RWPE2 (cell line): Measurements from ENCODE around the gene ANO7.

Experiments
- ATAC-seq: fragments of 200-7000 bp; cut with Tn5 transposase; 3 replicates; pipeline ENCODE4 v1.9.1; 2021; ENCODE audit warnings: low read depth
- DNase-seq: peaks from one replicate; pipeline ENCODE4 v3.0.0-alpha.2; 2020; ENCODE audit warnings: low spot score
- H3K27ac ChIP-seq: fragments of 450-650 bp; 2 replicates; pipeline ENCODE4 v1.5.1; 2017; ENCODE audit warnings: mild to moderate bottlenecking; ENCODE audit not compliant: poor library complexity, severe bottlenecking
- H3K27me3 ChIP-seq: fragments of 250-450 bp; sonication (Bioruptor Pico); 2 replicates; pipeline ENCODE4 v1.5.1; 2021; ENCODE audit warnings: mild to moderate bottlenecking, moderate library complexity; ENCODE audit not compliant: insufficient read depth, poor library complexity, severe bottlenecking
- H3K36me3 ChIP-seq: fragments of 250-450 bp; sonication (Bioruptor Pico); 2 replicates; pipeline ENCODE4 v1.5.1; 2020; ENCODE audit warnings: low read depth, mild to moderate bottlenecking, moderate library complexity
- H3K4me1 ChIP-seq: fragments of 250-450 bp; sonication (Bioruptor Pico); 2 replicates; pipeline ENCODE4 v1.5.1; 2021; ENCODE audit warnings: mild to moderate bottlenecking, moderate library complexity; ENCODE audit not compliant: insufficient read depth, poor library complexity, severe bottlenecking
- H3K4me3 ChIP-seq: fragments of 250-450 bp; sonication (Bioruptor Pico); 2 replicates; pipeline ENCODE4 v1.5.1; 2021; ENCODE audit warnings: mild to moderate bottlenecking, moderate library complexity; ENCODE audit not compliant: severe bottlenecking
- H3K9me3 ChIP-seq: fragments of 250-450 bp; sonication (Bioruptor Pico); 2 replicates; pipeline ENCODE4 v1.5.1; 2021; ENCODE audit warnings: mild to moderate bottlenecking, moderate library complexity; ENCODE audit not compliant: severe bottlenecking
- TF ChIP-seq, protein P1 (sequence below): fragments of 450-650 bp; IDR thresholded peaks from one replicate; pipeline ENCODE4 v1.5.1; 2017; ENCODE audit warnings: mild to moderate bottlenecking, moderate library complexity; ENCODE audit not compliant: poor library complexity, severe bottlenecking

ANO7 gene

DNA sequence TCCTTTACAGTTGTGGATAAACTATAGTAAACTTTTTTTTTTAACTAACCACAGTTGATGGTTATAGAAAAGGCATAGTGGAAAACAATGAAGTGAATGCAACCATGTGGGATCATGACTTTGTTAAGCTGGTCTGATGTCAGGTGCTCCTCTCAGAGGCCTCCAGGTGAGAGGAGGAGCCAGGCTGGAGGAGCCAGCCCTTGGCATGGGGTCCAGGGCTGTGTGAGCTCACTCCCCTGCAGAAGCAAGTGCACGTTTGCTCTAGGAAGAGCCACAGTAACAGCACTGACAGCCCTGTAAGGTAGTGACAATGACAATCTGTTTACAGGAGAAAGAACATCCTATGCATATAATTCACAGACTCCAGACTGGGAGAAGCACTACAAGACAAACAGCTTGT is 32.5 kb upstream of the ANO7 start:
- Histone ChIP-seq H3K9me3 (no peaks in the 10 kb centered on the region), H3K4me3 (no peak overlapping the region), H3K36me3 (peaks cover 22% of the 10 kb centered on the region; the same call in 1 of the 2 replicates), H3K27me3 (no peaks in the 10 kb centered on the region), H3K4me1 (peaks cover 3% of the 10 kb centered on the region), H3K27ac (no peak overlapping the region)
- TF ChIP-seq, protein P1, sequence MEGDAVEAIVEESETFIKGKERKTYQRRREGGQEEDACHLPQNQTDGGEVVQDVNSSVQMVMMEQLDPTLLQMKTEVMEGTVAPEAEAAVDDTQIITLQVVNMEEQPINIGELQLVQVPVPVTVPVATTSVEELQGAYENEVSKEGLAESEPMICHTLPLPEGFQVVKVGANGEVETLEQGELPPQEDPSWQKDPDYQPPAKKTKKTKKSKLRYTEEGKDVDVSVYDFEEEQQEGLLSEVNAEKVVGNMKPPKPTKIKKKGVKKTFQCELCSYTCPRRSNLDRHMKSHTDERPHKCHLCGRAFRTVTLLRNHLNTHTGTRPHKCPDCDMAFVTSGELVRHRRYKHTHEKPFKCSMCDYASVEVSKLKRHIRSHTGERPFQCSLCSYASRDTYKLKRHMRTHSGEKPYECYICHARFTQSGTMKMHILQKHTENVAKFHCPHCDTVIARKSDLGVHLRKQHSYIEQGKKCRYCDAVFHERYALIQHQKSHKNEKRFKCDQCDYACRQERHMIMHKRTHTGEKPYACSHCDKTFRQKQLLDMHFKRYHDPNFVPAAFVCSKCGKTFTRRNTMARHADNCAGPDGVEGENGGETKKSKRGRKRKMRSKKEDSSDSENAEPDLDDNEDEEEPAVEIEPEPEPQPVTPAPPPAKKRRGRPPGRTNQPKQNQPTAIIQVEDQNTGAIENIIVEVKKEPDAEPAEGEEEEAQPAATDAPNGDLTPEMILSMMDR: no peak
- DNase-seq: no peak
- ATAC-seq: no peak

DNA sequence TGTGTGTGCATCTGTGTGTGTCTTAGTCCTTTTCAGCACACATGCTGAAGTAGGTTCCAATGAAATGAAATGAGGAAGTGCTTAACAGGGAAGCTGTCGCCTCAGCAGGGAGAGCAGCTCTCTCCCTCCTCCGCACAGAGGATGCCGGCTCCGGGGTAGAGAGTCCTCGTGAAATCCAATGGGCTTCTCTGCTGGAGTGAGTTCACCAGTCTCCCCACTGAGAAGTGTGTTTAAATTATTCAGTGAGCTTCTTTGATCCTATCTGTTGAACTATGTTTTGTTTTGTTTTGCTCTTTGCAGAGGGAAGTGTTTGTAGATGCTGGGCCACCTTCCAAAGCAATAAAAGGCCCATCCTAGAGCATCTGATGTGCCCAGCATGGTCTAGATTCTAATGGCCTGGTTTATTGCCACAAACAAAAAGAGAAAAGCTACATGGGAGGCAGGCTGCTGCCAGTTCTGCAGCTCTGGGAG is 31.5 kb upstream of the ANO7 start:
- Histone ChIP-seq H3K4me1 (no peaks in the 10 kb centered on the region), H3K4me3 (no peak overlapping the region), H3K27ac (no peak overlapping the region), H3K36me3 (peaks cover 22% of the 10 kb centered on the region; the same call in 1 of the 2 replicates), H3K9me3 (no peaks in the 10 kb centered on the region), H3K27me3 (no peaks in the 10 kb centered on the region)
- ATAC-seq (no peak), DNase-seq (no peak)
- TF ChIP-seq, protein P1: no peak

DNA sequence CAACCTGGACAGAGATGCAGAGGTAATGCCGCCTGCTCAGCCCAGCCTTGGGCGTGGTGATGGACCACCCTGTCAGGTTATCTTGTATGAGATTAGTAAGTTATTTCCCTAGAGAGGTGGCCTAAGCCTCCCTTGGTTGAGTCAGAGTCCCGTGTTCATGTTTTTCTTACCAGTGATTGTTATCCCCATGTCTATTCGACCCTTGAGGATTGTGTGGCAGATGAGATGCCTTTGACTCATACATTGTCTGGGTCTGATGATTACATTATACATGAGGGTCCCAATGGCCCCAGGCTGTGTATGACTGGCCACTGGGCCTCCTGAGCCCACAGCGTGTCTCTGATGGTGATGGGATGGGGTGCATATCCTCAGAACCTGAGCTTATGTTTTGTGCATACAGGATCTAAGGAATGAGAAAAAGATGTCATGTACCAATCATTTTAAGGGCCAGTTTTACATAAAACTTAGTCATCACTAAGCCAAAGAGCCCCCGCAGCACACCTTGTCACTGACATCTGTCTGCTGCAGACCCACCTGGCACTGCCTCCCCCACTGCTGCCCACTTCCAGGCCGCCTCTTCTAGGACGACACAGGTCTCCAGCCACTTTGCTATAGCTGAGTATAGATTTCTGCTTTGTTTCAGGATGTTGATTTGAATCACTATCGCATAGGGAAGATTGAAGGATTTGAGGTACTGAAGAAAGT is 30.5 kb upstream of the ANO7 start:
- H3K36me3 ChIP-seq: peaks cover 22% of the 10 kb centered on the region
- ATAC-seq: no peak
- H3K9me3 ChIP-seq: no peaks in the 10 kb centered on the region
- H3K27me3 ChIP-seq: no peaks in the 10 kb centered on the region
- no peaks in the 10 kb centered on the region for H3K4me1 ChIP-seq
- H3K4me3 ChIP-seq: no peak overlapping the region
- TF ChIP-seq, protein P1: no peak
- DNase-seq: no peak
- H3K27ac ChIP-seq: no peak overlapping the region

DNA sequence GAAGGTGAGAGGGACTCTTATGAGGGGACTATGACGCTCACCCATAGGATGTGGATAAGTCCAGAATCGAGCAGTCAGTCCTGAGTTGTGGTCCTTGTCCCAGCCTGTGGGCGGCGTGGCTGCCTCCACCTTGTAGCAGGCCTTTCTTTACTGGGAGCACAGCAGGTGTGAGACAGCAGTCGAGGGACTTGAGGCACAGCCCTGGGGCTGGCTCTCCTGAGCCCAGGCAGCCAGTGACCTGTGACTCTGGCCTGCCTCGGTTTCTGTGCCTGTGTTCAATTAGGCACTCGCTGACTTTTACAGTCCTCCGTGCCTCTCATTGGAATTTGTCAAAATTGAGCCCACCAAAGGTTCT is 30.0 kb upstream of the ANO7 start:
- Histone ChIP-seq H3K27me3 (no peaks in the 10 kb centered on the region), H3K9me3 (no peaks in the 10 kb centered on the region), H3K4me1 (no peaks in the 10 kb centered on the region), H3K36me3 (peaks cover 28% of the 10 kb centered on the region), H3K4me3 (no peak overlapping the region), H3K27ac (no peak overlapping the region)
- DNase-seq: no peak
- TF ChIP-seq, protein P1: no peak
- ATAC-seq: no peak

DNA sequence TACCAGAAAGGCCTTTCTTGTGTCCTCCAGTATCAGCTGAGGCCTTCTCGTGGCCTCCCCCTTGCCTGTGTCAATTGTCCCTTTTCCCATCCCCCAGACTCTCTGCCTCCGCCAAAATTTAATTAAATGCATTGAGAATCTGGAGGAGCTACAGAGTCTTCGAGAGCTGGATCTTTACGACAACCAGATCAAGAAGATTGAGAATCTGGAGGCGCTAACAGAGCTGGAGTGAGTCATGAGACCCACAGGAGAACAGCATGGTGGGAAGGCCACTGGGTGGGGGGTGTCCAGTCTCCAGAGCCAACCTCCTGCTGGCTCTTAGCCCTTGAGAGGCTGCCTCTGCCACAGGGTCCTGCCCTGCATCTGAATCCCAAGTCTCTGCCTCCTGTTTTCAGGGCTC is 29.4 kb upstream of the ANO7 start:
- no peaks in the 10 kb centered on the region for H3K27me3 ChIP-seq
- H3K4me3 ChIP-seq: no peak overlapping the region
- H3K9me3 ChIP-seq: no peaks in the 10 kb centered on the region
- no peaks in the 10 kb centered on the region for H3K4me1 ChIP-seq
- DNase-seq (no peak), ATAC-seq (no peak)
- peaks cover 31% of the 10 kb centered on the region for H3K36me3 ChIP-seq
- TF ChIP-seq, protein P1: no peak
- H3K27ac ChIP-seq: no peak overlapping the region
